NCI-H1048 (cell line): Measurements from ENCODE around the gene MYOF.
"Not testable (repeated sequence)": the region's sequence is repeated elsewhere in the genome, so short reads cannot be mapped to it uniquely, and the experiment has no call there.

Source experiments
- DNase-seq: peaks from one replicate; lab custom pipeline; 2025; lab: John Stamatoyannopoulos, UW

MYOF gene

GRCh38 chr10:93296151-93296550, 186.0 kb downstream of the MYOF start:
- DNase-seq, result no peak

- DNase-seq, result no peak
These were observed 188.1 kb downstream of the MYOF start for GRCh38 chr10:93293999-93294398.

- DNase-seq, result no peak
These were observed 191.3 kb downstream of the MYOF start for GRCh38 chr10:93290661-93291354.

- no peak for DNase-seq
These were observed 193.2 kb downstream of the MYOF start for GRCh38 chr10:93288679-93289634.

GRCh38 chr10:93287775-93288174, 194.4 kb downstream of the MYOF start:
- DNase-seq, result no peak

- DNase-seq, result not testable (repeated sequence)
These were observed 197.9 kb downstream of the MYOF start for GRCh38 chr10:93284246-93284645.

- no peak for DNase-seq
These were observed 200.8 kb downstream of the MYOF start for GRCh38 chr10:93281367-93281720.

GRCh38 chr10:93280699-93281366, 201.3 kb downstream of the MYOF start:
- DNase-seq, result no peak

GRCh38 chr10:93280121-93280698, 201.9 kb downstream of the MYOF start:
- DNase-seq, result no peak

- no peak for DNase-seq
These were observed 204.8 kb downstream of the MYOF start for GRCh38 chr10:93277360-93277759.

- no peak for DNase-seq
These were observed 207.7 kb downstream of the MYOF start for GRCh38 chr10:93274419-93274818.

GRCh38 chr10:93272884-93273675, 209.1 kb downstream of the MYOF start:
- no peak for DNase-seq

- DNase-seq, result no peak
These were observed 210.8 kb downstream of the MYOF start for GRCh38 chr10:93271347-93271746.

GRCh38 chr10:93269281-93269680, 212.9 kb downstream of the MYOF start:
- DNase-seq, result no peak

GRCh38 chr10:93268021-93268420, 214.1 kb downstream of the MYOF start:
- DNase-seq, result no peak

- DNase-seq, result no peak
These were observed 214.6 kb downstream of the MYOF start for GRCh38 chr10:93267521-93267920.

GRCh38 chr10:93266858-93267257, 215.3 kb downstream of the MYOF start:
- no peak for DNase-seq

- no peak for DNase-seq
These were observed 220.0 kb downstream of the MYOF start for GRCh38 chr10:93261961-93262610.

GRCh38 chr10:93261089-93261488, 221.0 kb downstream of the MYOF start:
- DNase-seq, result no peak

GRCh38 chr10:93259126-93259525, 223.0 kb downstream of the MYOF start:
- DNase-seq, result no peak
